Kidney (tissue), 14 donors: ENCODE results near the gene LCA5. TPM values are rescaled to one million over a fixed set of nuclear protein-coding genes. Genes with fewer than 3 reads are reported as not detected.

Experiments
- DNase-seq, 5 donors: peaks; one replicate each; pipeline ENCODE4 v3.0.0-alpha.2; 2013 to 2020
- FAIRE-seq: peaks from 2 replicates; lab custom pipeline; 2012; peaks lifted over from hg19 to GRCh38; lab: Jason Lieb, UNC
- H3K27ac ChIP-seq, 2 donors: one replicate each; pipeline ENCODE4 v1.7.0; 2013; ENCODE audit warnings: low read depth in 2 of 2, low read length in 2 of 2, inconsistent platforms in 1 of 2
- H3K27me3 ChIP-seq: one replicate; pipeline ENCODE4 v1.7.1; 2013; ENCODE audit warnings: low read length, inconsistent platforms; ENCODE audit not compliant: control insufficient read depth, insufficient read depth
- H3K36me3 ChIP-seq, 3 donors: one replicate each; pipeline versions ENCODE4 v1.7.0 to v1.7.1; 2013; ENCODE audit warnings: low read length in 3 of 3, control low read depth in 1 of 3, inconsistent platforms in 1 of 3; ENCODE audit not compliant: insufficient read depth in 3 of 3, control insufficient read depth in 2 of 3
- H3K4me1 ChIP-seq, 3 donors: one replicate each; pipeline versions ENCODE4 v1.7.0 to v1.7.1; 2013; ENCODE audit warnings: low read length in 3 of 3, inconsistent platforms in 1 of 3, low read depth in 1 of 3; ENCODE audit not compliant: control insufficient read depth in 2 of 3, insufficient read depth in 2 of 3
- H3K4me3 ChIP-seq, 3 donors: one replicate each; pipeline versions ENCODE4 v1.7.0 to v1.8.1; 2013; ENCODE audit warnings: low read length in 3 of 3, control low read depth in 1 of 3, inconsistent platforms in 1 of 3
- H3K9ac ChIP-seq, 3 donors: one replicate each; pipeline versions ENCODE4 v1.7.0 to v1.7.1; 2013; ENCODE audit warnings: low read length in 3 of 3, control low read depth in 1 of 3, inconsistent platforms in 1 of 3
- H3K9me3 ChIP-seq, 3 donors: one replicate each; pipeline versions ENCODE4 v1.7.0 to v1.7.1; 2013; ENCODE audit warnings: low read length in 3 of 3, control low read depth in 1 of 3, inconsistent platforms in 1 of 3; ENCODE audit not compliant: control insufficient read depth in 2 of 3, insufficient read depth in 1 of 3
- CTCF ChIP-seq: IDR thresholded peaks from 3 replicates; pipeline ENCODE4 v1.5.1; 2012; ENCODE audit warnings: mild to moderate bottlenecking, moderate library complexity, borderline replicate concordance; ENCODE audit not compliant: insufficient read depth; ENCODE audit errors: extremely low read depth
- intact Hi-C: fragments of 100-400 bp; cut with DNase I; formaldehyde crosslinking; loops from one replicate; pipeline ENCODE4 v1.11.1; 2022
- polyA plus RNA-seq: library from polyadenylated mRNA; stranded (reverse); fragments of 350-450 nt; fragmentation: Illumina TruSeq; extraction: RNeasy Lipid Tissue Mini Kit (QIAGEN cat#74804); gene quantifications from one replicate; pipeline ENCODE4 v1.2.3, GENCODE V29; 2014; ENCODE audit warnings: low read depth, low replicate concordance; ENCODE audit not compliant: insufficient read depth
- total RNA-seq: library from RNA; stranded (reverse); fragmentation: NEBNext Ultra II Directional; extraction: Animal tissue kit (Norgen Biotek cat#: 25700); gene quantifications from one replicate; pipeline ENCODE4 v1.2.1, GENCODE V29; 2021
- donor health status: control.
- donor health status: control.
- donor health status: control.
- donor health status: control.
- donor health status: control.
- donor health status: DM: yes; HTN: yes; CAD: no.
- donor health status: Normal renal cell carcinoma (clear cell type).

LCA5 gene
- total and polyA plus RNA-seq, 2 donors from 2014 or later, result 2.0 to 4.8 TPM

GRCh38 chr6:79440598-79440997 is 96.6 kb downstream of the LCA5 start:
- Histone ChIP-seq H3K27ac (no peak overlapping the region), H3K4me1 (no peaks in the 10 kb centered on the region), H3K9ac (no peak overlapping the region), H3K27me3 (no peaks in the 10 kb centered on the region), H3K9me3 (no peaks in the 10 kb centered on the region), H3K36me3 (no peaks in the 10 kb centered on the region), H3K4me3 (no peak overlapping the region)
- intact Hi-C loops, result no loop called here
- no peak for TF ChIP-seq CTCF
- FAIRE-seq, result no peak
- no peak for DNase-seq

GRCh38 chr6:79438030-79438429 is 99.2 kb downstream of the LCA5 start:
- no peak for TF ChIP-seq CTCF
- no peak overlapping the region for H3K27ac ChIP-seq
- no peaks in the 10 kb centered on the region for H3K27me3 ChIP-seq
- H3K36me3 ChIP-seq, result no peaks in the 10 kb centered on the region
- DNase-seq (peak in 3 of 5 donors; percentile 17 to 84 (median 38)), FAIRE-seq (no peak)
- no peak overlapping the region for H3K4me3 ChIP-seq
- H3K9me3 ChIP-seq, result no peaks in the 10 kb centered on the region
- intact Hi-C loops, result no loop called here
- no peaks in the 10 kb centered on the region for H3K4me1 ChIP-seq
- no peak overlapping the region for H3K9ac ChIP-seq

- TF ChIP-seq CTCF, result no peak
- DNase-seq (no peak), FAIRE-seq (no peak)
- no peak overlapping the region for H3K4me3 ChIP-seq
- no peaks in the 10 kb centered on the region for H3K9me3 ChIP-seq
- intact Hi-C loops, result no loop called here
- H3K27me3 ChIP-seq, result no peaks in the 10 kb centered on the region
- no peaks in the 10 kb centered on the region for H3K36me3 ChIP-seq
- no peaks in the 10 kb centered on the region for H3K4me1 ChIP-seq
- no peak overlapping the region for H3K27ac ChIP-seq
- no peak overlapping the region for H3K9ac ChIP-seq
These were observed 101.0 kb downstream of the LCA5 start for GRCh38 chr6:79436241-79436640.

- FAIRE-seq, result no peak
- intact Hi-C loops, result no loop called here
These were observed 101.5 kb downstream of the LCA5 start for GRCh38 chr6:79435746-79436145.

More at GRCh38 chr6:79435746-79436145, 101.5 kb downstream of the LCA5 start:
- no peak overlapping the region for H3K9ac ChIP-seq
- H3K9me3 ChIP-seq, result no peaks in the 10 kb centered on the region
- H3K4me3 ChIP-seq, result no peak overlapping the region
- no peak for DNase-seq
- no peak for TF ChIP-seq CTCF
- no peaks in the 10 kb centered on the region for H3K27me3 ChIP-seq
- H3K36me3 ChIP-seq, result no peaks in the 10 kb centered on the region
- no peak overlapping the region for H3K27ac ChIP-seq
- no peaks in the 10 kb centered on the region for H3K4me1 ChIP-seq
